GM19328 (cell line): ENCODE results near the gene NCS1.

Experiments
- ATAC-seq: cut with Tn5 transposase; IDR thresholded peaks from one replicate; pipeline ENCODE4 v1.9.1; 2021; ENCODE audit warnings: mild to moderate bottlenecking, moderate library complexity; ENCODE audit not compliant: unreplicated experiment

Gene NCS1

DNA sequence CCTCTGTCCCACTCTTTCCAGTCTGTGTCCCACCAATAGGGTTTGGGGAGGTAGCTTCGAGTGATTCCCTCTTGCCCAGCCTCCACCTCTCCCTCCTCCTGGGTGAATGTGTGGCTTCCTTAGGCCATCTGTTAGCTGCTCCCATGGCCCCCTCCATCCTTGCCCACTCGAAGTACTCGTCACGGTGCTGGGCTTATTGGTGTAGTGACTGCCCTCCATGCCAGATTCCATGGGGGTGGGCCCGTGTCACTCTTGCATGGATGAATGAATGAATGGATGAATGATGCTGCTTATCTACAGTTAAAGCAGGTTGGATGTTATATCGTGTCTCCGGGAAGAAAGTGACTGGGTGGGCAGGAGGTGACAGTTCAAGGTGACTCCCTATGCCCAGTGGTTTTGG is 112.5 kb downstream of the NCS1 start:
- no peak for ATAC-seq

DNA sequence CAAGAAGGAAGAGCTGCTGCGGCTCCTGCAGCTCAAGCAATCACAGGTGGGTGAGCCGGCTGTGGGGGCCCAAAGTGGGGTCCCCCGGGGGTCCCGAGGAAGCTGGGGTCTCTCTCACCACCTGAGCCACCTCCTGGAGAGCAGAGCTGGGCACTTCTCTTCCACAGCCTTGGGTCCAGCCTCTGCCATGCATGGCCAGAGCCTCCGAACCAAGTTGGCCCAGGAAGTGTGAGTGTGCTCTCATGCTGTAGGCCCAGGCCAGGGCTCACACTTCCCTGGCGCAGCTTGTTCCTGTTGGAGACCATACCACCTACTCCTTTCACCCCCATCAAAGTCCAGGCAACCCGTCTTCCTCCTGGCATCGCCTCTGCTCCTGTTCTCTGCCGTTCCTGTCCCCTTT is 113.1 kb downstream of the NCS1 start:
- no peak for ATAC-seq

DNA sequence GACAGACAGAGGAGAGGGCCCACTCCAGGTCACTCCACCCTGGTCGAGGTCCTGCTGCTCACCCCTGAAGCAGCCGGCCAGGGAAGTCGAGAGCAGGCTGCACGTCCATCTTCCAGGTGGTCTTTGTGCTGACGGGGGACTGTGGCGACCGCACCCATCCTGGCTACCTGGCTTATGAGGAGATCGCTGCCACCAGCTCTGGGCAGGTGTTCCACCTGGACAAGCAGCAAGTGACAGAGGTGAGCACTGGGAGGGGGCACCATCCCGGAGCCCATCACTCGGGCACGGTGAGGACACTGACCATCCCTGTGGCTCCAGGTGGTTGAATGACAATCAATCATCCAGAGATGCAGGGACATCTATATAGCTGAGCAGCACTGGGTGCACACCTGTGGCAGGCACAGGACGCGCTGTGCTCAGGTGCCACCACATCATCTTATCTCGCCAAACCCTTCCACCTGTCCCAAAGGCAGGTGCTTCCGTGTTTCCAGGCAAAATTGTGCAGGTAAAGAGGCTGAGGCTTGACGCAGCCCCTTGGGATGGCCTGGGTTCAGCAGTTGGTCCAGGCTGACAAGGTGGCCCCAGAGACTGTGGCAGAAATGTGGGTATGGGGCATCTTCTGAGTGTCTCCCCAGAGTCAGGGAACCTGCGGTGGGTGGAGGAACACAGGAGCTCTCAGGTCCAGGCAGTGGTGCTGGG is 114.0 kb downstream of the NCS1 start:
- no peak for ATAC-seq
